Vagina (tissue), 2 donors: ENCODE data around the gene TMEM186. TPM values are rescaled to one million over a fixed set of nuclear protein-coding genes. Genes with fewer than 3 reads are reported as not detected.

Experiments
- DNase-seq, 2 donors: peaks; one replicate each; pipeline ENCODE4 v3.0.0-alpha.2; 2017; ENCODE audit errors: extremely low spot score in 2 of 2
- H3K27ac ChIP-seq: fragments of 200-600 bp; sonication (generic); one replicate; pipeline ENCODE4 v1.5.1; 2019
- H3K27me3 ChIP-seq: fragments of 200-600 bp; sonication (generic); one replicate; pipeline ENCODE4 v1.5.1; 2019
- H3K36me3 ChIP-seq, 2 donors: fragments of 200-600 bp; sonication (generic); one replicate each; pipeline ENCODE4 v1.5.1; 2017 to 2019
- H3K4me1 ChIP-seq: fragments of 200-600 bp; sonication (generic); one replicate; pipeline ENCODE4 v1.5.1; 2019
- H3K4me3 ChIP-seq, 2 donors: fragments of 200-600 bp; sonication (generic); 1 replicate in 1 of 2; 2 replicates in 1 of 2; pipeline ENCODE4 v1.5.1; 2016 to 2019
- H3K9me3 ChIP-seq: fragments of 200-600 bp; sonication (generic); one replicate; pipeline ENCODE4 v1.5.1; 2019
- CTCF ChIP-seq, 3 experiments: fragments of 450-650 bp in 2 of 3; fragments of 200-600 bp in 1 of 3; sonication (generic) in 1 of 3; IDR thresholded peaks; one replicate each; pipeline ENCODE4 v1.5.1; 2017 to 2019; ENCODE audit warnings: antibody characterized with exemption in 3 of 3, mild to moderate bottlenecking in 2 of 3, moderate library complexity in 2 of 3
- POLR2A ChIP-seq, 2 donors: fragments of 450-650 bp; IDR thresholded peaks; one replicate each; pipeline ENCODE4 v1.6.1; 2017; ENCODE audit warnings: antibody characterized with exemption in 2 of 2, mild to moderate bottlenecking in 2 of 2, moderate library complexity in 2 of 2
- POLR2AphosphoS5 ChIP-seq, 2 donors: sonication (generic); formaldehyde crosslinking; IDR thresholded peaks; one replicate each; pipeline ENCODE4 v1.9.0; 2017; ENCODE audit warnings: antibody characterized with exemption in 2 of 2, mild to moderate bottlenecking in 2 of 2, low read depth in 1 of 2; ENCODE audit not compliant: insufficient read depth in 1 of 2
- intact Hi-C: fragments of 100-400 bp; cut with DNase I; formaldehyde crosslinking; loops from one replicate; pipeline ENCODE4 v1.15.1; 2023
- total RNA-seq: library from RNA; depleted of rRNA; stranded (reverse); fragments of >200 nt; gene quantifications from one replicate; pipeline ENCODE4 v1.2.3, GENCODE V29; 2016

Gene TMEM186
- total RNA-seq, 1 donor from 2014 or later, result 2.9 TPM

GRCh38 chr16:8773537-8773936 lies 23.9 kb downstream of the TMEM186 start:
- H3K4me1 ChIP-seq, result no peaks in the 10 kb centered on the region
- H3K36me3 ChIP-seq, result no peaks in the 10 kb centered on the region
- no peak for TF ChIP-seq POLR2A (IDR thresholded peaks at IDR 0.05)
- no peak for TF ChIP-seq CTCF (IDR thresholded peaks at IDR 0.05)
- no peak for TF ChIP-seq POLR2AphosphoS5 (IDR thresholded peaks at IDR 0.05; ENCODE audit: insufficient read depth in 1 of 2, low read depth in 1 of 2)
- H3K9me3 ChIP-seq, result no peaks in the 10 kb centered on the region
- no peak for DNase-seq
- no peak overlapping the region for H3K4me3 ChIP-seq
- no peaks in the 10 kb centered on the region for H3K27me3 ChIP-seq
- intact Hi-C loops, result no loop called here
- no peak overlapping the region for H3K27ac ChIP-seq

- intact Hi-C loops, result no loop called here
- no peaks in the 10 kb centered on the region for H3K27me3 ChIP-seq
- H3K4me1 ChIP-seq, result no peaks in the 10 kb centered on the region
- DNase-seq, result no peak
- H3K36me3 ChIP-seq, result no peaks in the 10 kb centered on the region
- H3K4me3 ChIP-seq, result no peak overlapping the region
- H3K27ac ChIP-seq, result no peak overlapping the region
- no peaks in the 10 kb centered on the region for H3K9me3 ChIP-seq
- TF ChIP-seq POLR2A (IDR thresholded peaks at IDR 0.05), result no peak
- TF ChIP-seq CTCF (IDR thresholded peaks at IDR 0.05), result no peak
- TF ChIP-seq POLR2AphosphoS5 (IDR thresholded peaks at IDR 0.05; ENCODE audit: insufficient read depth in 1 of 2, low read depth in 1 of 2), result no peak
Measured at GRCh38 chr16:8768692-8769091, 28.7 kb downstream of the TMEM186 start.

- DNase-seq, result no peak
- intact Hi-C loops, result no loop called here
Measured at GRCh38 chr16:8768283-8768682, 29.2 kb downstream of the TMEM186 start.

GRCh38 chr16:8767176-8767575 lies 30.3 kb downstream of the TMEM186 start:
- TF ChIP-seq POLR2A (IDR thresholded peaks at IDR 0.05) (no peak), POLR2AphosphoS5 (IDR thresholded peaks at IDR 0.05; ENCODE audit: insufficient read depth in 1 of 2, low read depth in 1 of 2) (no peak), CTCF (IDR thresholded peaks at IDR 0.05) (no peak)
- intact Hi-C loops, result no loop called here
- Histone ChIP-seq H3K27ac (no peak overlapping the region), H3K36me3 (no peaks in the 10 kb centered on the region), H3K9me3 (no peaks in the 10 kb centered on the region), H3K4me3 (no peak overlapping the region), H3K27me3 (no peaks in the 10 kb centered on the region), H3K4me1 (no peaks in the 10 kb centered on the region)
- DNase-seq, result no peak

More at GRCh38 chr16:8768283-8768682, 29.2 kb downstream of the TMEM186 start:
- TF ChIP-seq POLR2AphosphoS5 (IDR thresholded peaks at IDR 0.05; ENCODE audit: insufficient read depth in 1 of 2, low read depth in 1 of 2) (no peak), CTCF (IDR thresholded peaks at IDR 0.05) (no peak), POLR2A (IDR thresholded peaks at IDR 0.05) (no peak)
- Histone ChIP-seq H3K9me3 (no peaks in the 10 kb centered on the region), H3K27ac (no peak overlapping the region), H3K36me3 (no peaks in the 10 kb centered on the region), H3K4me3 (no peak overlapping the region), H3K27me3 (no peaks in the 10 kb centered on the region), H3K4me1 (no peaks in the 10 kb centered on the region)

GRCh38 chr16:8764525-8765250 lies 32.8 kb downstream of the TMEM186 start:
- Histone ChIP-seq H3K9me3 (no peaks in the 10 kb centered on the region), H3K4me3 (no peak overlapping the region), H3K27me3 (no peaks in the 10 kb centered on the region), H3K4me1 (no peaks in the 10 kb centered on the region), H3K36me3 (no peaks in the 10 kb centered on the region), H3K27ac (no peak overlapping the region)
- intact Hi-C loops, result no loop called here
- no peak for DNase-seq
- TF ChIP-seq CTCF (IDR thresholded peaks at IDR 0.05), result no peak
- no peak for TF ChIP-seq POLR2A (IDR thresholded peaks at IDR 0.05)
- TF ChIP-seq POLR2AphosphoS5 (IDR thresholded peaks at IDR 0.05; ENCODE audit: insufficient read depth in 1 of 2, low read depth in 1 of 2), result no peak
